ENCODE results near the gene SETBP1.

Gene SETBP1

GRCh38 chr18:44998360-44998759 is 317.7 kb downstream of the SETBP1 start:
- DNase-seq (ENCODE audit: low spot score), result no peak
- in situ Hi-C loops (cut with MboI; ENCODE audit: low sequenced_read_pairs, unreplicated experiment), result no loop called here
- TF ChIP-seq CTCF (IDR thresholded peaks at IDR 0.05; ENCODE audit: borderline replicate concordance, control extremely low read depth, extremely low read depth, insufficient read depth, missing control alignments), result no peak

GRCh38 chr18:45004546-45005080 is 323.9 kb downstream of the SETBP1 start:
- DNase-seq (ENCODE audit: low spot score), result no peak
- no peak for TF ChIP-seq CTCF (IDR thresholded peaks at IDR 0.05; ENCODE audit: borderline replicate concordance, control extremely low read depth, extremely low read depth, insufficient read depth, missing control alignments)
- in situ Hi-C loops (cut with MboI; ENCODE audit: low sequenced_read_pairs, unreplicated experiment), result no loop called here

- TF ChIP-seq CTCF (IDR thresholded peaks at IDR 0.05; ENCODE audit: borderline replicate concordance, control extremely low read depth, extremely low read depth, insufficient read depth, missing control alignments), result no peak
- DNase-seq (ENCODE audit: low spot score), result no peak
- in situ Hi-C loops (cut with MboI; ENCODE audit: low sequenced_read_pairs, unreplicated experiment), result no loop called here
Observed at GRCh38 chr18:45006934-45007333, 326.2 kb downstream of the SETBP1 start.

GRCh38 chr18:45007531-45007930 is 326.8 kb downstream of the SETBP1 start:
- TF ChIP-seq CTCF (IDR thresholded peaks at IDR 0.05; ENCODE audit: borderline replicate concordance, control extremely low read depth, extremely low read depth, insufficient read depth, missing control alignments), result no peak
- no peak for DNase-seq (ENCODE audit: low spot score)
- in situ Hi-C loops (cut with MboI; ENCODE audit: low sequenced_read_pairs, unreplicated experiment), result no loop called here

- DNase-seq (ENCODE audit: low spot score), result no peak
- in situ Hi-C loops (cut with MboI; ENCODE audit: low sequenced_read_pairs, unreplicated experiment), result no loop called here
- no peak for TF ChIP-seq CTCF (IDR thresholded peaks at IDR 0.05; ENCODE audit: borderline replicate concordance, control extremely low read depth, extremely low read depth, insufficient read depth, missing control alignments)
Observed at GRCh38 chr18:45008694-45009413, 328.2 kb downstream of the SETBP1 start.

GRCh38 chr18:45009756-45010155 is 329.1 kb downstream of the SETBP1 start:
- in situ Hi-C loops (cut with MboI; ENCODE audit: low sequenced_read_pairs, unreplicated experiment), result no loop called here
- no peak for TF ChIP-seq CTCF (IDR thresholded peaks at IDR 0.05; ENCODE audit: borderline replicate concordance, control extremely low read depth, extremely low read depth, insufficient read depth, missing control alignments)

More at GRCh38 chr18:45009756-45010155, 329.1 kb downstream of the SETBP1 start:
- DNase-seq (ENCODE audit: low spot score), result no peak

Data from GM13976 (cell line).